NCI-H128 (cell line): ENCODE measurements around the gene IRF2BP2.
"Not testable (repeated sequence)": the region's sequence is repeated elsewhere in the genome, so short reads cannot be mapped to it uniquely, and the experiment has no call there.

Experiments used
- DNase-seq: peaks from one replicate; lab custom pipeline; 2025; ENCODE audit not compliant: unreplicated experiment; lab: John Stamatoyannopoulos, UW

The IRF2BP2 gene

DNA sequence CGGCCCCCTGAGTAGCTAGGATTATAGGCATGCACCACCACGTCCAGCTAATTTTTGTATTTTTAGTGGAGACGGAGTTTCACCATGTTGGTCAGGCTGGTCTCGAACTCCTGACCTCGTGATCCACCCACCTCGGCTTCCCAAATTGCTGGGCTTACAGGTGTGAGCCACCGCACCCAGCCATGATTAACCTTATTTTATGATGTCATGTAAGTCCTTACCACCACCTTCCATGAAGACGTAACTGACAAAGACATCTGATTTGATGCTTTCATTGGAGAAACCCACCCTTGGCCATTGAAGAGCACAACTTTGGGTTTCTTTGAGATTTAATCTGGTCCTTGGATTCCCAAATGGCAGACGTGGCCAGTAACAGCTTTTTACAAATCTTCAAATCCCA, 24.9 kb upstream of the IRF2BP2 start:
- not testable (repeated sequence) for DNase-seq

GRCh38 chr1:234634387-234634786, 24.4 kb upstream of the IRF2BP2 start:
- DNase-seq = no peak

DNA sequence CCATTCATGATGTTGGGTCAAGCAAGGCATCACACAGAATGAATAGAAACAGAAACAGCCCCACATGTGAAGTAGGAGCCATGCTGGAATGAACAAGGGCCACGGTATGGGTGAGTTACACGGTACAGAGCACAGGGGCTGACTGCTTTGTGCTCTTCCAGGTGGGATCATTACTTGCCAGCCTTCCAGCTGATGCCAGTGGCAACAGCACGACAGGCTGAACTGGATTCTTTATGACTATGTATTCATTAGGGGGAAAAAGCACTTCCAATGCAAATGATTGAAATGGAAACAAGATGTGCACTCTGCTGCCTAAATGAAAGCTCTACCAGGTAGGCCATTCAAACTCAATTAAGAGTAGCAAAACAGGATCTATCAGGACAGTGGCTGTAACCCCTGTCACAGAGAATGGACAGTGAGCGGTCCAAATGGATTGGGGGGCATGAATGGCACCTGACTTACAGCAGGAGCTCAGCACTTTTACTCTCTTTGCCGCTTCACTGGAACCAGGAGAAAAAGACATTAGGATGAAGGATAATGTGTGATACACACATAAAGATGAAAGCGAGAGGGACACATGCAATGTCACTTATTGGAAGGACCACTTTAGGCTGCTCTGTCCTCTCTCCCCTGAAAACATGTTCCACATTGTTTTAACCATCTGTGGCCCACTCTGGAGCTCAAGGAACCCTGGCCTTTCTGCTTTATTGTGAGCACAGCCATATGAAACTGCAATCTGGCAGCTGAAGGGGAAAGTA, 23.4 kb upstream of the IRF2BP2 start:
- no peak for DNase-seq

DNA sequence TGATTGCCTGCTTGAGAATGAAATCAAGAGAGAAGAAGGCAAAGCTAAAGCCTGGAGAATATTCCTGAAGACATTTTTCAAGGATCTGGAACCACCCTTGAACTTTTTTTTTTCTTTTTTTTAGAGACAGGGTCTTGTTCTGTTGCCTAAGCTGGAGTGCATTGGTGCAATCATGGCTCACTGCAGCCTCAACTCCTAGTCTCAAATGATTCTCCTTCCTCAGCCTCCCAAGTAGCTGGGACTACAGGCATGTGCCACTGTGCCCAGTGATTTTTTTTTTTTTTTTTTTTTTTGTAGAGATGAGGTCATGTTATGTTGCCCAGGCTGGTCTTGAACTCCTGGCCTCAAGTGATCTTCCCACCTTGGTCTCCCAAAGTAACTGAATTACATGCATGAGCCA, 22.2 kb upstream of the IRF2BP2 start:
- no peak for DNase-seq

DNA sequence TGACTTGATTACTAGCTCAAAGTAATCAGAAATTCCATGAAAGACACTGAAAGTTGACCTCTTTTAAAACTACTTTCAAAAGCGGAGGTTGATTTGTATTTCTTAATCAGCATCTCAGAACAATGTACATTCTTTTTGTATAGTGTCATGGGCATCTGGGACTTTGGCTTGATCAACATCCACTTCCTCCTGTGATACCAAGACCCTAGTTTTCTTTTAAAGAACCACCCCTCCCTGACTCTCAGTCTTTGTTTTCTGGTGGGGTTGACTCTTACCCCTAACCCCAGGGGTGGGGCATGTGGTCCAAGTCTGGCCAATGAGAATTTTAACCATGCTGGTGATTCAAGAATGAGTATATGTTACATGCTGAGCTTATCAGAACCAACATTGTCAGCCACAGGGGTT, 21.7 kb upstream of the IRF2BP2 start:
- DNase-seq = no peak

DNA sequence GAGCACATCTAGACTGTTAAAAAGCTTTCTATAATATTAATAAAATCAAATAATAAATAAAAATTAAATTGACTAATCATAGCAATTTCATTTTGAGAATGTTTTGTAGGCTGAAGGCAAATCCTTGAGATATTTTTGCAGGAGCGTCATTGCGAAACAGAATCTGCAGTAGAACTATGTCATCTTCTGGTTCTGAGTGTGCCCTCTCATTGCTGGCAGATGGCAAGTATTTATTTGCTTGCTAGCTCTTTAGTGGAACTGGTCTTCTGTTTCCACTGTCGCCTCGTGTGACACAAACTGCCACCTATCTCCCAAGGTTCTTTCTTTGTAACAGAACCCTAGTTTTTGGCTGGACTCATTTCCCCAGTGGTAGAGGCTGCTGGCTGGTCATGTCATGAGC, 19.0 kb upstream of the IRF2BP2 start:
- no peak for DNase-seq

- no peak for DNase-seq
These were observed 18.1 kb upstream of the IRF2BP2 start for GRCh38 chr1:234628089-234628488.

GRCh38 chr1:234627009-234627950, 17.3 kb upstream of the IRF2BP2 start:
- no peak for DNase-seq

DNA sequence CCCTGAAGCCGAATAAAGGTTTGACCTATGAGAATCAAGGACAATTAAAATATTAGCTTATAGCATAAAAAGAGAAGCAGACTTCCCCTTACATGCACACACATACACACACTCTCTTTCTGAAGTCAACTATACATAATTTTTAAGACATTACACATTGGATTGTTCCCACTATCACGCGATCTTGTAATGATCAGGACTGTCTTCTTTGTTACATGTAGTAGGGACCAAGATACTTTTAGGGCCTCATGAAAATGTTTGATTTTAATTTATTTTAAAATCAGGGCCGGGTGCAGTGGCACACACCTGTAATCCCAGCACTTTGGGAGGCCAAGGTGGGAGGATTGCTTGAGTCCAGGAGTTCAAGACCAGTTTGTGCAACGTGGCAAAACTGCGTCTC, 16.4 kb upstream of the IRF2BP2 start:
- no peak for DNase-seq

- DNase-seq = no peak
These were observed 14.7 kb upstream of the IRF2BP2 start for GRCh38 chr1:234624724-234625117.

DNA sequence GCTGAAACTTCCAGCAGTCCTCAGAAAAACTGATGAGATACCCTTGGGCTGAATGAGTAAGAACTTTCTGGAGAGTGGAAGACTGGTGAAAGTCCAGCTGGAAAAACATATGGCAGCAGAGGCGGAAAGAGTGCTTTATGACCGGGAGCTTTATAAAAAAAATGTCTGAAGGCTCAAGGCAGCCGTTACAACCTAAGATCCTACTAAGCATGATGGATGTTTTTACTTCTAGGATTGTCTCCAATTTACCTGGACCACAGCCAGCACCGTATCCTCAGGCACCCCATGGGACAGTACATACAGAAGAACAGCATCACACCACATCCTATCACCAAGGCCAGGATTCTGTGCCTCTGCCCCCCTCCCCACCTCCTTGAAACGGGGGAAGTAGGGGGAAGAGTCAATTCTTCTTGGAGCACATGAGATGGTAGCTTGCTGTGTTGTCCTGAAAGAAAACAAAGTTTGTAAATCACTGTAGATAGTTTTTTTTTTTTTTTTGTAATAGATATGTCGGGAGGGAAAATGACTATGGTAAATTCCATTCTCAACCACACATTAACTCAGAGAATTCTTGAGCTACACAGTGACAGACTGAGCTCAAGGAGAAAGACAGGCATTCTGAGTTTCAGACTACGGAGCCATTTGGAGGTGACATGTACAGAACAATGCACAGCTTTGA, 11.8 kb upstream of the IRF2BP2 start:
- DNase-seq = no peak

GRCh38 chr1:234621127-234621468, 11.1 kb upstream of the IRF2BP2 start:
- no peak for DNase-seq

DNA sequence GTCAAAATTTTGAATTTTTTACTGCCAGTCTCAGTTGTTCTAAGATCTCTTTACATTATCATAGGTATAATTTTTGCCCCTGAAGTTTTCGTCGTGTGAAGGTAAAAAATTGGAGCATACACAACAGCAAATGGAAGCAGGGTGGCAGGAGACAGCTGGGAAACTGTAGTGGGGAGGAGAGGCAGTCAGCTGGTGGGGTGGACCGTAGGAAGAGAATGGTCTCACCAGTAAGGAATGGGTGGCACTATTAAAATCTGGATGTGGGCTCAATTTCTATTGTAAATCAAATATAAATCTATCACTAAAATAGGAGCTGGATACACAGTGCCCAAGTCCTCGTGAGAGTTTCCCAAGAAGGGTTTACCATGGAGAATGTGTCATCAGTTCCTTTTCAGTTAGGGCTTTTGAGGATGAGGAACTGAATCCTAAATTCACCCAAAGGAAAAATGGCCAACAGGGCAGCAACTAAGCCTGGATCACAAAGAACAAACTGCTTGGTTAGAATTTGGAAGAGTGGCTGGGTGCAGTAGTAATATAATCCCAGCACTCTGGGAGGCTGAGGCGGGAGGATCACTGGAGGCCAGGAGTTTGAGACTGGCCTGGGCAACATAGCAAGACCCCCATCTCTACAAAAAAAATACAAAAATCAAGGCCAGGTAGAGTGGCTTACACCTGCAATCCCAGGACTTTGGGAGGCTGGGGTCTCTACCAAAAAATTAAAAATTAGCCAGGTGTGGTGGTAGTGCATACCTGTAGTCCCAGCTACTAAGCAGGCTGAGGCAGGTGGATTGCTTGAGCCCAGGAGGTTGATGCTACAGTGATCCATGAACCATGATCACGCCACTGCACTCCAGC, 10.5 kb upstream of the IRF2BP2 start:
- no peak for DNase-seq

DNA sequence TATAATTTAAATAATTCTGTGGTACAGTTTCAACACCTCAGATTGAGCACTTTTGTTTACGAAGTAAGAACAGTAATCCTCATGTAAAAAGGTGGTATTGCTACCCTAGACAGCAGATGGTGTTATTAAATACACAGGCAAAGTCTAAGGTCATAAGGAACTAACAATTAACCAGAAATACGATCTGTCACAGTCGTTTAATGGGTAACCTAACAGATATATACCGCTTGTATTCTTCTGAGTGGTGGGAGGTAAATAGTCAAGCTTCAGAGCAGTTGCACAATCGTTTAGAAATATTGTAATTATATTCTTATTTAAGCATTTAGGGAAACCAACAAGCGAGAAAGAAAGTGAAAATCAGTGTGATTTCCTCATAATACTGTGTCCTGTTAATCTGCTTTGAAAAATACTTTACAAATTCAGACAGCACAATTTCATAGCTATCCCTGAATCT, 9.8 kb upstream of the IRF2BP2 start:
- peak; percentile 65 for DNase-seq

DNA sequence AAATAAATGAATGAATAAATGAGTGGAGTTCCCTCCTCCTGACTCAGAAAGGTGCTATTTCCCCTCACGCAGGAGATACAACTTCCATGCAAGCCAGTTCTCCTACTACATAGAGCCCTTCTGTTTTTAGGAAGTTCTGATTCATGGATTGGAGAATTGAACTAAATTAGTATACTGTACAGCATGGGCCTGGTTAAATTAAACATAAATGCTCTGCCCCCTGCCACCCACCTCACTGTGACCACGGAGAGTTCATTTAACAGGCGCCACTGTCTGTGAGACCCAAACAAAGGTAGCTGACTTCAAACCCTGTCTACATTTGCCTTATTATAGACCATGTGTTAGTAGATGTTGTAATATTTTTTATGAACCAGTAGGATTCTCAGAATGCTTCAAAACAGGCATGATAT, 9.1 kb upstream of the IRF2BP2 start:
- no peak for DNase-seq

DNA sequence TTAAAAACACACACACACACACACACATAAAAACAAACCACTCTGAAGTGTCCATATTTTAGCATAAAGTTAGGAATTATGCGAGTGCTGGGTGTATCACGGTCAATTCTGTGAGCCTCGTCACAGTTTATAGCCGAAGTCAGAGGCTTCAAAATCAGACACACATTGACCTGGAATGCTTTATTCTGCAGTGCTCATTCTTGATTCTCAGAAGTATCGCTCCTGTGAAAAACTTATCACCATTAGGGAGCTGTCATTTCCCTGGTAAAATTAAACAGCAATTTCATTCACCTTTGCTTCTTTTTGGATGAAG, 8.7 kb upstream of the IRF2BP2 start:
- no peak for DNase-seq

DNA sequence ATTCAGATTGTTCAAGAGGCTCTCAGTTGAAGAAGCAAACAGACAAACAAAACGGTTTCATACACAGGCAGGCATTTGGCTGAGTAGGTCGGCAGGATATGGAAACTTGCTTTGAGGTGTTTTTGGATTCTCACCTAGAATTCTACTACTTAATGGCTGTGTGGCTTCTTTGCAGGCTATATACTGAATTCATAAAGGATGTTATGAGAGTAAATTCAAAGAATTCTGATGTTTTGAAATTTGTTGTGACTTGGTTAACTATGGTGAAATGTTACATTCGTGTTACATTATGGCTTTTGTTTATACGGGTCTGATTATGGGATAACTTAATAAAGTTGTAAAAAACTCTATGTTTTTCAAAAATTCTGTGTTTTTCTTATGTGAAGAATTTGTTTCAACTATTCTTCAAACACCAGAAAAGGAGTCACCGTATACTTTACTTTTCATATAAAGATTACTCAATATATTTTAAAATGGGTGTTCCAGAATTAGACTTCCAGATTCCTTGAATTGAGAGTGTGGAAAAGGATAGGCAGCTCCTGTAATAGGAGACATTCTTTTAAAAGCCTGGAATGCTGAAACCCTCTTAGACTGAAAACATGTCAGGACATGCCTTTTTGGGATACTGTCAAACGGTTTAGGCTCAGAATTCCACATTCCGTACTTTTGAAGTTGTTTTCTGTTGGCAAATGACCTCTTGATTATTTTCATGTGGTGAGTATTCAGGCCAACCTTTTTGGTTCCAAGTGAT, 8.2 kb upstream of the IRF2BP2 start:
- no peak for DNase-seq

- no peak for DNase-seq
These were observed 7.4 kb upstream of the IRF2BP2 start for GRCh38 chr1:234617131-234617985.

DNA sequence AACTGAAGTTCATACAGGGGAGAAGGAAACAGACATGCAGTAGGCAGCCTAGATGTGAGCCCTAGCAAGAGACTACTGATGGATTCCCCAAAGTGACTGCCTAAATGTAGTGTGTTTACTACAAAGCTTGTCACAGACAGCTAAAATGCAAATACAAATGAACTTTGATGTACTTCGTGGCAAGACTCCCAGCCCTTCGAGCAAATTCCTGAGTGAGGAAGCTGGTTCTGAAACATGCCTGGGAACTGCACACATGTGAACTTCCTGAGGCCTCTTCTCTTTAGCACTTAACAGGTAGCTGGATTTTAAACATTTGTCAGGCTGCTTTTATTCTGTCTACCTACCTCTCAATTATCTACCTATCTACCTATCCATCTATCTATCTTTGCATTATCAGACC, 6.7 kb upstream of the IRF2BP2 start:
- no peak for DNase-seq
